GM21447 (cell line): ENCODE data around the gene HLF.

Experiments
- ATAC-seq: cut with Tn5 transposase; IDR thresholded peaks from one replicate; pipeline ENCODE4 v1.9.1; 2021; ENCODE audit not compliant: unreplicated experiment

HLF gene

DNA sequence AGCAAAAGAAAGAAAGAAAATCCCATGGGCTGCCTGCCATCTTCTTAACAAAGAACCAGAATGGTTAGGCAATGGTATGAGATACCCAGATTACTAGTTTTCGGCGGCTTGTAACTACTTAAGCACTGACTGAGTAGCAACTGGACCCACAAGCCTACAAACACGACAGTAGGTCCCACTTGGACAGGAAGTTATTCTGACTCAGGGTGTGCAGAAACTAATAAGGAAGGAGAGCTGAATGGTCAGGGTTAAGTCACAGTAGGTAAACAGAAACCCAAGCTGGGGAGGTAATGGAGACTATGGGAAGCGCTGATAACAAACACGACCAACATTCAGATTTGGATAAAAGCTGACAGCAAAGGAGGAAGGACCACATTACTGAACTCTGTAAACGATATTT is 10.4 kb upstream of the HLF start:
- no peak for ATAC-seq

DNA sequence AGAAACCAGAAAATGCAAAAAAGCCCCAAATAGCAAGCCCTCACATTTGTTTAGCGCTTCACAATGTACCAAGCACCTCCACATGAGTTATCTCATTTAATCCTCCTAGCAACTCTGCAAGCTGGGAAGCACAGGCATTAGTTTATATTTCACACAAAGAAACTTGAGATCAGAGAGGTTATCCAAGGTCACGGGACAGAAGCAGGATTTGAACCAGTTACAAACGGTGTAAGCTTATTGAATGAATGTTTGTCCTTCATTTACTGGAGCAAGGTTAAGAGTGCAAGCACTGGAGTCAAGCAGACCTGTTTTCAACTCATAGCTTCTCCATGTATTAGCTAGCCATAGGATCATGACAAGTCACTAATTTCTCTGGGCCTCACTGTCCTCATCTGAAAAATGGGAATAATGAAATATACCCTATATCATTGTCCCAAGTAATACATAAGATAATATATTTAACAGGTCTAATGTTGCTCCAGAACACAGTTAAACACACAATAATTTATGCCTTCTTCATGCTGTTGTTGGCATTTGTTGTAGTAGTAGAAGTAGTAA is 6.1 kb upstream of the HLF start:
- ATAC-seq, result no peak

DNA sequence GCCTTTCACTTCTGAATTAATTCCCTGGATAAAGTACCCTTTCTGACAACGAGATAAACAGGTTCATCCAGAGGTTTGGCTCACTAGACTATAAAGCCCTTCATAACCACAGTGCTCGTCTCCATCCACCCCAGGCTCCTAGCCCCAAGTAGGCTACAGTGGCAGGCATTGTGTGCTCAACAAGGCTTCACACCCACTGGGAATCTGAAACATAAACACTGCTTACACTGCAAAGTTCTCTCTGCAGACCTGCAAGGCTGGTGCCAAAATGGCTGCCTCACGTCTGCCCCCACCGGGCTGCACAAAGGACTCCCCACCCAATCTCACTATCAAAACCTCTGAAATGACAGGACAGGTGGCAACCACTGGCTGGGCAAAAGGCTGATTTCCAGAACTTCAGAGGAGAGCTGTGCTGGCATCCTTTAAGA is 5.1 kb upstream of the HLF start:
- no peak for ATAC-seq

DNA sequence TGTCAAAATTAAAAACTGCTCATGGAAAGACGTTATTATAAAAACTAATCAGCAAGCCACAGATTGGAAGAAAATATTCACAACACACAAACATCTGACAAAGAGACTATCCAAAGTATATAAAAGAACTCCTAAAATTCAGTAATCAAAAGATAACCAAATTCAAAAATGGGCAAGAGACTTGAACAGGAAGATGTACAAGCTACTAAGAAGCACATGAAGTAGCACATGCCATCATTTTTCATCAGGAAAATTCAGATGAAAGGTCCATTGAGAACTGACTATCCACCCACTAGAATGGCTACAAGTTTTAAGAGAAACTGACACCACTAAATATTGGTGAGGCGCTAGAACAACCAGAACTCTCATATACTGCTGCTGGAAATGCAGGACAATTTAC is 3.4 kb upstream of the HLF start:
- no peak for ATAC-seq

DNA sequence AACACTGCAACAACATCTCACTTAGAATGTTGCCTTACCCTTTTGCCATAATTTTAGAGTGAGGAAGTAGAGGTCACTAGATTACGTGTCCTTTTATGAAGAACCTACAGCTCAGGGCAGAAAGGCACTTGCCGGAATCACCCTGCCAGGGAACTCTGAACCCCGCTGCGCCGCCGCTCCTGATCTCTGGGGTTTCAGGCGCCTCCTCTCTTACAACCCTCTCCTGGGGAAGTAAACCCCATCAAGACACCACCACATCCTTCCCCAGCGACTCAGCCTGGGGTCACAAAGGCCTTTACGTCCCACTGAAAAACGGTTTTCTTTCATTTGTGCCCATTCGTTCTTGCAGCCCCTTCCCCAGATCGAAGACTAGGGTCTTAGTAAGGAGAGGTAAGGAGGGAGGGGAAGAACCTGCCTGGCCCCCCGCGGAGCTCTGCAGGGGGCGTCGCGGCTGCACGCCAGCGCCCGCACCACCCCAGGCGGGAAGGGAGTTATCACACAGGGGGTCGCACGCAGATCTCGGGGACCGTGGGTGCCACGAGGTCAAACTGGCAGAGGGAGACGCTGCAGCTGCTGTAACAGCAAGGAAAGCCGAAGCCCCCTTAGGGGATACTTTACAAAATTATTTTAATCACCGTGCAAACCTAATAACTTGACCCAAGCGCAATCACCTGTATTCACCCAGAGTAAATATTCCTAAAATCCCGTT is 1.0 kb upstream of the HLF start:
- ATAC-seq, result no peak

DNA sequence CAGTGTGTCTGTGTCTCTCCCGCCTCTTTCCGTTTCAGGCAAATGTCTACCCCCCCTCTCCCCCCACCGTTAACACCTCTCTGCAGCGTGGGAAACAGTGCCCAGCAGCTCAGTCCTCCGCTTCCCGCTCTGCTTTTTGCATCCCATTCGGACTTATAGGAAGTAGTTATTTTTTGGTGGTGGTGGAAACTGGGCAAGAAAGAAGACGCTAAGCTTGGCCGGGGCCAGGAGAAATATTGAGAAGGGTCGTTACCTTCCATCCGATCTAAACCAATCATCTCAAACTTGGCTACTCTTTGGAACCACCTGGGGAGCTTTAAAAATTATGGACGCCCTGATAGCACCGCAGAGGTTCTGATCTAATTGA is 499 bp upstream of the HLF start:
- no peak for ATAC-seq

DNA sequence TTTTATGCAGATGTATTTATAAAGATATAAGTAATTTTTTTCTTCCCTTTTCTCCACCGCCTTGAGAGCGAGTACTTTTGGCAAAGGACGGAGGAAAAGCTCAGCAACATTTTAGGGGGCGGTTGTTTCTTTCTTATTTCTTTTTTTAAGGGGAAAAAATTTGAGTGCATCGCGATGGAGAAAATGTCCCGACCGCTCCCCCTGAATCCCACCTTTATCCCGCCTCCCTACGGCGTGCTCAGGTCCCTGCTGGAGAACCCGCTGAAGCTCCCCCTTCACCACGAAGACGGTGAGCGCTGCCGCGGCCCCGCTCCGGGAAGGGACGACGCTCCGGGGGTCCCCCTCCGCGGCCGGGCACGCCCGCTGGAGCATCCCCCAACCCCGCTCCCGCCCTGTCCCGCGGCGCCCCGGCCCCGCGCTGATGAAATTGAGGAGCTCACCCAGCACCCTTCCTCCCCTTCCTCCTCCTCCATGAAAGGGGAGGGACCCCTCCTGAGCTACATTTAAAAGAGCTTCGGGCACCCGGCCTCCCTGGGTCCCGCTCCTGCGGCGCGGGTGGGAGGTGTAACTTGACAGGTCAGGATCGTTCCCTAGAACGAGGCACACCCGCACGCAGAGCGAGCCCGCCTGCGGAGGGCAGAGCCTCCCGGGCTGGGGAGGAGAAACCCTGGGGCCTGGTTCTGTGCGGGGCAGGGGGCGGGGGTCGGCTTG is 706 bp downstream of the HLF start:
- ATAC-seq, result no peak

DNA sequence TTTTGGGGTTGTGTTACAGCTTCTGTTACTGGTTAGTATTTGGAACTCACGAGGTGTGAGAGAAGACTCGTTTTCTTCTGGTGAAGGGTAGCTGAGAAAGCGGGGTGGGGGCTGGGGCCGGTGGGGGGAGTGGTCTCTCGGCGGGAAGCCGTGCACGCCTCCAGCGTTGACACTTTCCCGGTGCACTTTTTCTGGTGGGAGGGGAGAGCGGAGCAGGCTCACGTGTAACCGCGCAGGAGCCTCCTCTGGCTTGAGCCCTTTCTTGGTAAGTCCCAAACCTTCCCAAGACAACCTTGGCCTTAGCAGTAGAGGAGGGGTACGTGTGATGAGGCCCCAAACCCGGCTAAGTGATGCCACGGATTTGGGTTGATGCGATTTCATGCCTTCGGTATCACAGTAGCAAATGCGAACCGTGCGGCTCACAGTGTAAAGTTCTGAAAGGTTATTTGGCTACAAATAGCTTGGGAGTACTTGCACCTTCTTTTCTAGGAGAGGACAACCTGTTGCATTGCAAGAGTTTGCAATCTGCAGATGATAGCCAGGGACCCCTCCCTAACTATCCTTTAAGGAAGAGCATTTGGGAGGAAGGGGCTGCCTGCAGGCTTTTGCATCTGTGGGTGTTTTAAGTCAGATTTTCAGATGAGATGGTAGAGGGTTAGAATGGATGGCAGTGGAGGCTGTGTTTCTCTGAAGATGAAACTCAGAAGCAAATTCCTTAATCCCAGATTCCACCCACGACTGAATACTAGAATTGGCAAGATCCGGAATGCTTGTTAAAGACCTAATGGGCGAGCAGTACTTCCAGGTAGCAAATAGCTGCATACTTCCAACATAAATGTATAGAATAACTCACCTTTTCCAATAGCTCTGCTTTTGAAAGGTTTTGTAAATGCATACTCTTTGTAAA is 1.5 kb downstream of the HLF start:
- no peak for ATAC-seq

DNA sequence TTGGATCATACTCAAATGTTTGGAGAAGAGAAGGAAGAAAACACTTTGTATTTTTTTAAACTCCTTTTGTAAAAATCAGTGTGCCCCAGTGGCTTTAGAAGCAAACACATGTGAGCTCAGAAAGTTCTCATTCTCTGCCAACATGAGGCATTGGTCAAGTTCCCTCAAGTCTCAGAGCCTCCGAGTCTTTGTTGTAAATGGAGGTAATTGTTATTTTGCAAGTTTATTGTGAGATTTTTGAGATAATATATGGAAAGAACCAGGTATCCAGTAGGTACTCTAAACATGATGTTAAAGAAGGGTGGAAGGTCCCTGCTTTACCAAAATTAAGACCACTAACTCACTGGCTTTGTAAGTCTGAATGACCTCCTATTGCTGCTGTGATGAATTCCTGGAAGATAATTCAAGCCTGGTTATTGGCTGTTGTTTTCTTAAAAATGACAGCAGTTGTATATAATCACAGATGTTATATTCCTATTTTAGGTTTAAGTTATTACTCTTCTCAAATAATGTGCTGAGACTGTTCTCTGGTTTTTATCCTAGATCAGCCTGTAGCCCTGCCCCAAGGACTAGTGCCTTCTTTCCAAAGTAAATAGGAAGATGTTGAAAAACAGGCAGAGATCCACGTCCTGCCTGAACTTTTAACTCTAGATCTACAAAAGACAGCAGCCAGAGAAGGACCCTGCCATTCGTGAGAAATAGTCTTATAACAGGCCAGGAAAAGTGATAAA is 2.4 kb downstream of the HLF start:
- ATAC-seq, result no peak

DNA sequence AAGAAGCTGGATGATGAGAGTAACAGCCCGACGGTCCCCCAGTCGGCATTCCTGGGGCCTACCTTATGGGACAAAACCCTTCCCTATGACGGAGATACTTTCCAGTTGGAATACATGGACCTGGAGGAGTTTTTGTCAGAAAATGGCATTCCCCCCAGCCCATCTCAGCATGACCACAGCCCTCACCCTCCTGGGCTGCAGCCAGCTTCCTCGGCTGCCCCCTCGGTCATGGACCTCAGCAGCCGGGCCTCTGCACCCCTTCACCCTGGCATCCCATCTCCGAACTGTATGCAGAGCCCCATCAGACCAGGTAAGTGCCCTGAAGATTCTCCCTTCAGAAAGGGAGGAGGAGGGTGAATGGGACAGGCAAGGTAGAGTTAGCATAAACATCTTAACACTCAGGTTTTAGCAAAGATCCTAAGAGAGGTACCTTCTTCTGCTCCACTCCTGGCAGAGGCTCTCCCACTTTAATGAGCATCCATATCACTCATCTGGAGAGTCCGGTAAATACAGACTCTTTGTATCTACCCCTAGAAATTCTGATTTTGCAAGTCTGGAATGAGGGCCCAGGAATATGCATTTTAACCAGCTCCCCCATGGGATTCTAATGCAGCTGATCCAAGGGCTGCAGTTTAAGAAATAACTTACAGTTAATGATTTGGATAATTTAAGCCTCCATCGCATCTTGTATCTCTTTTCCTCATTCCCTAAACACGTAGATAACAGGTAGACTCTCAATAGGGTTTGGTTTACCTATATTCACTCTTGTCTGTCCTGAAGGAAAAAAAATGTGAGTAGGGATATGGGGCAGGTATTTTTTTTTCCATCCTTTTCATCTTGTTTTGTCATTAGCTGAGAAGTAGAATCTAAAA is 3.3 kb downstream of the HLF start:
- no peak for ATAC-seq

DNA sequence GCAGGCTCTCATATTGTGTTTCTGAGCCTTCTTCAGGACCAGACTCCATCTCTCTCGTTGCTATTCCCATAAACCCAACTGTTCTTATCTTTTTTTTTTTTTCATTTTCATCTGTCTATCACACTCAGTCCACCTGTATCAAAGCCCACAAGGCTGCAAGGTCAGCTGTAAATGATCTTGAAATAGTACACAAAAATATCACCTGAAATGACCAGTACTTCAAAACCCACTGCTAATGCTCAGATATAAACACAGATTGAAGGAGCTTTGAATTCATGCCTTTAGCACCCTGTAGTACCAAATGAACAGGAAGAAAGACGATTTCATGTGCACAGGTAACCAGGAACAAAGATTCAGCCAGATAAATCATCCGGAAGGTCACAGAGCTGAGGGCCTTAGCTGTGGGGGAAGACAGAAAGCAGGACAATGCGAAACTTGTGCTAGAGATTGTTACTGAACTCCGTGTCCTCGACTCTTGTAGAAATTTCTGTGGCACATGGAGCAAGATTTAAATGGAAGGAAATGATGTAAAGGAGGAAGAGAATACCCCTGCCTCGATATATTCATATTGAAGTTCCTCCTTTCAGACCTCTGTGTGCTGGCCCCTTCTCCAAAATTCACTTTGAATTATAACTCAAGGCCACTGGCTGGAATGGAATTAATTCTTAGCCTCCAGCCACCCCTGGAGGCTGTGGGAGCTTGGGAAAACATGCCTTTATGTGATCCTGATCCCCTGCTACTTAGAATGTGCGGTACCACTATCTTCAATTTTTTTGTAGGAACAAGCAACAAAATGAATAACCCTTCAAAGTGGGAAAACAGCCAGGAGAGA is 4.1 kb downstream of the HLF start:
- no peak for ATAC-seq

DNA sequence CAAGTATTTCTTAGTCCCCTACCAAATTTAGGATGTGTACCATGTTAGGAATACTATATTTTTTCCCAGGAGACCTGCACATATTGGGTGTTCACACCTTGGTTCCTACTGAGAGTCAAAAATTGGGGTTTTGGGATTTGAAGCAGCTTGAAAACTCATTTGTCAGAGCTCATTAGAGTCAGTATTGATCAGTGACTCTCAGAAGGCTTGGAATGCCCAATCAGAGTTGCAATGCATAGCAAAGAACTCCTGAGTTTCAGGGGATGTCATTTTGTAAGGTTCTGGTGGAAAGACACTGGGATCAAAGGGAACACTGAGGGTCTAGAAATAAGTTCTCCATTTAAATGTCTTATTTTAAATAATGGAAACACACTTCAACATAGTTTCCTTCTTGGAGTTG is 5.1 kb downstream of the HLF start:
- ATAC-seq, result no peak

DNA sequence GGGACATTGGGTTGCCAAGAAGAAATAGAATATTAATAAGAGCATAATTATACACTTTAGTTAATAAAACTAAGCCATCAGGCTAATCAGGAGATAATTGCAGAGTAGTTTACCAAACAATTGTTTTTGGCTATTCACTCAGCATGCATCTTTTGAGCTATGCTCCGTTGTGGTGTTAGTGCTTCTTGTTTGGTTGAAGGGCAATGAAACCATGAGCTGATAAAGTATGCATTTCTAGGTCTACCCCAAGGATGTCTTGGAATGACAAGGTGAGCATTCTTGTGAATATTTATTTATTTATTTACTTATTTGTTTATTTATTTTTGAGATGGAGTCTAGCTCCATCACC is 6.4 kb downstream of the HLF start:
- ATAC-seq, result no peak

DNA sequence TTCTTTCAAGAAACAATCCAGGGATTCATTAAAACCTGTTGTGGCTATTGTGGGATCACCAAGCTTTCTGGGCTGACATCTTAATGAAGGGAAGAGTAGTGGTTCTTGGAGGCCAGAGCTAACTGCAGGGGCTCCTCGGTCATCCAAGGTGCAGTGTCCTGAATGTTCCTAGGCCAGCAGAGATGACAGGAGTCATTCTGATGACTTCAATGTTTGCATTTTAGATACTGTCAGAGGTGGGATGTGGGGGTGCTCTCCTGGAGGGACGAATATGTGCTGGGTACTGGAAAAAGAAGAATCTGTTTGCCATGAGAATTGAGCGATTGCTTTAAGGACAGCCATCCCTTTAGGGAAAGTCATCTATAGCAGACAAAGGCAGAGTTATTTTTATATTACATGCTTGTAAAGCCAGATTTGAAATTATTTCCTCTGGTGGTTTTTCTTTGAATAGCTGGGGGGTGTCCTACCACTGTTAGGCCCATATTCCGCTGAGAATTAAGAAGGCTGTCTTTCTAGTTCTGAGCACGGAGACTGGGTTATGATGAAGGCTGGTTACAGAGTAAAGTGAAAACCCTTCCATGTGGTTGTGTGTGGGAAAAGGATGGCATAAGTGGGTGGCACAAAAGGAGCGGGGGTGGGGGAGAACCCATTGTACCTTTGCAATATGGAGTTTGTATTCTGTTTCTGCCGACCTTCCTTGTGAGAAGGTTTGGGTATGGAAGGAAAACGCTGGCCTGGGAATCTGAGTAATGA is 7.4 kb downstream of the HLF start:
- ATAC-seq, result no peak

DNA sequence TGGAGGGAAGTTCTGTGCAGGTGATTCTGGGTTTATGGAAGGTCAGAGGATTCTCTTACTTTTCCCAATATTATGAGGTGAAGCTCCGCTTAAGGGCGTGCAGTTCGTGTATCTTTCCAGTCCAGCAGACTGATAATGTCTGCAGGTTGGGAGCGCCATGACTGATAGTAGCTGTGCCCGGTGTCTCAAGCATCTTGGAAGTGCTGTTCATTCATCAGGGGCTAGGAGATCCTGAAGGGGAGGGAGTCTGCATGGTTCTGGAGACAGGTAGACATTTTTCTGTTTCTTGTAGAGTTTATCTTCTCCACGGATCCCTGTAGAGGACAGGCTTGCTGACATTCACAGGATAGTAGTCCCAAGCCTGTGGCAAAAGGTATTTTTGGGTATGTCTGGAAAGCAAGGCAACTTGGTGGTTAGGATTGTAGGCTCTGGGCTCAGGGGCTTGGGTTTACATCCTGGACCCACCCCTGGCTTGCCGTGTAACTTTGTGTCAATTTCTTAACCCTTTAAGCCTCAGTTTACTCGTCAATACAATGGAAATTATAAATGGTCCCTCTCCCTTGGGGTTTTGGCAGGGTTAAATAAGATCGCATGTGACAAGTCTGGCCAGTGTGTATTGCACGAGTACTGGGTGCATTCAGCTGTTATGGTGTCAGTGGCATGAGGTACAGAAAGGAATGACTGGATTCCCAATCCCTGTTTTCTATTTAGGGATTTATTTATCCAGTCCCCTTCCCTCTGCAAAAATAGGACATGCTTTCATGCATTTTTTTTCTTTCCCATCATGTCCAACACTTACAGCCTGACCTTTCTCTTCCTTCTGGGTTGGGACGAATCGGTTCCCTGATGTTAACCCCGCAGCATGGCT is 8.2 kb downstream of the HLF start:
- ATAC-seq, result no peak

DNA sequence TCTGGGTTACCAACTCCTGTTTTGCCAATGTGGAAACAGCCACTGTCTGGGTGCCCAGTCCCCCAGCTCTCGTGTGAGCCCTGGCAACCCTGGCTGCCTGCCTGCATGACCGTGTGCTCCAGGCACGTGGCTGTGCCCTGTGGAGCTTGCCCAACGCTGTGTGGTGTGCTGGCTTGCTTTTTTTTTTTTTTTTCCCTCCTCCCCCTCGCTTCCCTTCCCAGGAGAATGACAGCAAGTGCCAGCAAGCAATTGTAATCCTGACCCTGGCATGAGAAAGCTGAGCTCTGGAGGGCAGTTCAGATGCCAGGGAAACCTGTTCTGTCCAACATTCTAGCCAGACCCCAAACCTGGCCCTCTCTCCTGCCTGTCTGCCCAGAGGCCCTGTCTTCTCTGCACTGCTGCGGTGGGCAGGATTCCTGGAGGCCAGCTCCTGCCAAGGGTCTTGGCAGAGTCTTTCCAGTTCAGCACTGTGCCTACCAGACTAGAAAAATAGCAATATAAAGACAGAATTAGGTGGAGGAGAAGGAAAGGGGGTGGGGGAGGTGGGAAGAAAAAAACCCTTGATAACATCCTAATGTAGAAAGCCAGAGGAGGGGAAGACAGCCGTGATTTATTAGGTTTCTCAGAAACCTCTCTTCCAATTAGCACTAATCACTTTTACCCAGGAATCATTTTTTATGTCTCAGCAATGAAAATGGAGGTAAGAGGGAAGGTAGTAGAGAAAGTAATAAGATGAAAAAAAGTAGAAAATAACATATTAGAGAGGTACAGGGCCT is 9.0 kb downstream of the HLF start:
- ATAC-seq, result no peak
